Left lung (tissue), 14 donors: ENCODE measurements around the gene MFRP. TPM values are rescaled to one million over a fixed set of nuclear protein-coding genes. Genes with fewer than 3 reads are reported as not detected.
"Not testable (repeated sequence)": the region's sequence is repeated elsewhere in the genome, so short reads cannot be mapped to it uniquely, and the experiment has no call there.

Experiments
- ATAC-seq: fragments of 200-7000 bp; cut with Tn5 transposase; one replicate; pipeline ENCODE4 v1.9.1; 2020; ENCODE audit warnings: moderate library complexity
- DNase-seq, 4 donors: peaks; one replicate each; pipeline ENCODE4 v3.0.0-alpha.2; 2013 to 2020
- H3K27ac ChIP-seq, 2 donors: fragments of 200-600 bp; sonication (generic) in 1 of 2; one replicate each; pipeline versions ENCODE4 v1.5.0 to v1.8.0; 2020 to 2021
- H3K27me3 ChIP-seq, 2 donors: fragments of 200-600 bp; sonication (generic) in 1 of 2; one replicate each; pipeline versions ENCODE4 v1.5.0 to v1.8.0; 2020 to 2021
- H3K36me3 ChIP-seq, 2 donors: fragments of 200-600 bp; sonication (generic) in 1 of 2; one replicate each; pipeline versions ENCODE4 v1.5.0 to v1.8.0; 2020 to 2021
- H3K4me1 ChIP-seq, 2 donors: fragments of 200-600 bp; one replicate each; pipeline ENCODE4 v1.8.0; 2021
- H3K4me3 ChIP-seq, 2 donors: fragments of 200-600 bp; sonication (generic) in 1 of 2; one replicate each; pipeline versions ENCODE4 v1.5.0 to v1.8.0; 2020 to 2021; ENCODE audit warnings: mild to moderate bottlenecking in 1 of 2
- H3K9me3 ChIP-seq, 2 donors: fragments of 200-600 bp; sonication (generic) in 1 of 2; one replicate each; pipeline versions ENCODE4 v1.5.0 to v1.8.0; 2020 to 2021
- intact Hi-C, 2 donors: fragments of 100-400 bp; cut with DNase I; formaldehyde crosslinking; loops; one replicate each; pipeline versions ENCODE4 v1.11.2 to v1.14.2; 2022
- long read RNA-seq, 12 donors: library from polyadenylated mRNA in 2 of 12; unstranded in 2 of 12; transcript quantifications; one replicate each; pipeline ENCODE4 v2.0.0 and lab custom pipeline, GENCODE V29; 2019 to 2026
- polyA plus RNA-seq, 6 donors: library from polyadenylated mRNA; unstranded; fragments of 120-200 nt; gene quantifications; one replicate each; pipeline ENCODE4 v1.2.1, GENCODE V29; 2013; ENCODE audit not compliant: insufficient read length in 6 of 6
- total RNA-seq, 2 donors: library from RNA; stranded (reverse); fragmentation: NEBNext Ultra II Directional; extraction: Animal tissue kit (Norgen Biotek cat#: 25700); gene quantifications; one replicate each; pipeline ENCODE4 v1.2.1, GENCODE V29; 2021
- TF ChIP-seq, protein P1 (sequence below), 2 donors: fragments of 200-600 bp; sonication (generic) in 1 of 2; IDR thresholded peaks; one replicate each; pipeline versions ENCODE4 v1.5.0 to v1.8.0; 2021; ENCODE audit warnings: antibody characterized with exemption in 2 of 2
- donor health status: DM: no; HTN: yes; CAD: no.
- donor health status: DM: no; HTN: no; CAD: no.

MFRP gene
- not detected for total RNA-seq
- polyA plus RNA-seq, result under 1 TPM in 2 of 6 donors, not detected in 4; 0.04 to 0.07 TPM
- long read RNA-seq, donor 1, result 0 reads
- long read RNA-seq, donor 2, result 0 reads
- long read RNA-seq, donor 3, result 0 reads
- long read RNA-seq, donor 4, result 0 reads
- long read RNA-seq, donor 5, result 0 reads
- long read RNA-seq, donor 6, result 0 reads
- long read RNA-seq, donor 7, result 0 reads
- long read RNA-seq, donor 8, result 0 reads
- long read RNA-seq, donor 9, result 0 reads
- long read RNA-seq, donor 10, partial matches to known transcripts, result 0 of 1 reads
- long read RNA-seq, donor 10, other reads (novel, unspliced or antisense), result 1 of 1 reads
- long read RNA-seq, donor 11, result 0 reads
- long read RNA-seq, donor 12, partial matches to known transcripts, result 17 of 17 reads
- long read RNA-seq, donor 12, other reads (novel, unspliced or antisense), result 0 of 17 reads

- Histone ChIP-seq H3K4me3 (no peak within 1 kb of the TSS), H3K36me3 (no peaks in the 10 kb centered on the region), H3K9me3 (no peaks in the 10 kb centered on the region), H3K27me3 (peaks cover 0 to 27% of the 10 kb centered on the region in 2 donors), H3K27ac (no peak within 1 kb of the TSS), H3K4me1 (peaks cover 0 to under 1% of the 10 kb centered on the region in 2 donors)
- intact Hi-C loops, result no loop called here
- DNase-seq (no peak), ATAC-seq (no peak)
- TF ChIP-seq, protein P1, sequence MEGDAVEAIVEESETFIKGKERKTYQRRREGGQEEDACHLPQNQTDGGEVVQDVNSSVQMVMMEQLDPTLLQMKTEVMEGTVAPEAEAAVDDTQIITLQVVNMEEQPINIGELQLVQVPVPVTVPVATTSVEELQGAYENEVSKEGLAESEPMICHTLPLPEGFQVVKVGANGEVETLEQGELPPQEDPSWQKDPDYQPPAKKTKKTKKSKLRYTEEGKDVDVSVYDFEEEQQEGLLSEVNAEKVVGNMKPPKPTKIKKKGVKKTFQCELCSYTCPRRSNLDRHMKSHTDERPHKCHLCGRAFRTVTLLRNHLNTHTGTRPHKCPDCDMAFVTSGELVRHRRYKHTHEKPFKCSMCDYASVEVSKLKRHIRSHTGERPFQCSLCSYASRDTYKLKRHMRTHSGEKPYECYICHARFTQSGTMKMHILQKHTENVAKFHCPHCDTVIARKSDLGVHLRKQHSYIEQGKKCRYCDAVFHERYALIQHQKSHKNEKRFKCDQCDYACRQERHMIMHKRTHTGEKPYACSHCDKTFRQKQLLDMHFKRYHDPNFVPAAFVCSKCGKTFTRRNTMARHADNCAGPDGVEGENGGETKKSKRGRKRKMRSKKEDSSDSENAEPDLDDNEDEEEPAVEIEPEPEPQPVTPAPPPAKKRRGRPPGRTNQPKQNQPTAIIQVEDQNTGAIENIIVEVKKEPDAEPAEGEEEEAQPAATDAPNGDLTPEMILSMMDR (IDR thresholded peaks at IDR 0.05), result no peak
Measured at GRCh38 chr11:119346605-119347004, at the start of gene MFRP. Gene MFRP, minus strand, starts transcription at chr11:119346705. Its CDS starts 192 bp downstream, at chr11:119346513.

DNA sequence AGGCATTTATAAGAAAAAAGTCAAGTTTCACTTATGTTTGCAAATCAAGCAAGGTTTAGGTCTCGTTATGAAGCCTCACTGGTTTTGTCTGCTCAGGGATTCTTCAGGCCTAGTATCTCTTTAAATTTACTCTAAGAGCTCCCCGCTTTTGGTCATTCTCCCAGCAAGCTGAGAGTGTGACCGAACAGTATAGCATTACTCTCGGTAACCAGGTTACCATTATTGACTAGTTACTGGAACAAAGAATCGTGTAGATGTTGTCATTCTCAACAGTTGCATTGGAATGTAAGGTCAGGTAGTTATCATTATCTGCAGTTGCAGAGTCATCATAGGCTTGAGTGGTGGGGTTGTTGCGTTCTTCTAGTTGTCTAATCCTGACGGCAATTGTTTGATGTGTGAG, 44.8 kb upstream of the MFRP start:
- no peaks in the 10 kb centered on the region for H3K36me3 ChIP-seq
- ATAC-seq (no peak), DNase-seq (no peak)
- no peak overlapping the region for H3K27ac ChIP-seq
- TF ChIP-seq, protein P1 (IDR thresholded peaks at IDR 0.05), result no peak
- H3K9me3 ChIP-seq, result no peaks in the 10 kb centered on the region
- peaks cover 0 to 9% of the 10 kb centered on the region in 2 donors for H3K27me3 ChIP-seq
- intact Hi-C loops, result no loop called here
- H3K4me1 ChIP-seq, result no peaks in the 10 kb centered on the region
- H3K4me3 ChIP-seq, result no peak overlapping the region

- ATAC-seq, result no peak
- no peak overlapping the region for H3K4me3 ChIP-seq
- H3K4me1 ChIP-seq, result no peaks in the 10 kb centered on the region
- no peak overlapping the region for H3K27ac ChIP-seq
- no peaks in the 10 kb centered on the region for H3K36me3 ChIP-seq
- no peak for DNase-seq
- no peaks in the 10 kb centered on the region for H3K9me3 ChIP-seq
- intact Hi-C loops, result no loop called here
- H3K27me3 ChIP-seq, result peaks cover 0 to 3% of the 10 kb centered on the region in 2 donors
- TF ChIP-seq, protein P1 (IDR thresholded peaks at IDR 0.05), result no peak
Measured at GRCh38 chr11:119389611-119390254, 43.2 kb upstream of the MFRP start.

DNA sequence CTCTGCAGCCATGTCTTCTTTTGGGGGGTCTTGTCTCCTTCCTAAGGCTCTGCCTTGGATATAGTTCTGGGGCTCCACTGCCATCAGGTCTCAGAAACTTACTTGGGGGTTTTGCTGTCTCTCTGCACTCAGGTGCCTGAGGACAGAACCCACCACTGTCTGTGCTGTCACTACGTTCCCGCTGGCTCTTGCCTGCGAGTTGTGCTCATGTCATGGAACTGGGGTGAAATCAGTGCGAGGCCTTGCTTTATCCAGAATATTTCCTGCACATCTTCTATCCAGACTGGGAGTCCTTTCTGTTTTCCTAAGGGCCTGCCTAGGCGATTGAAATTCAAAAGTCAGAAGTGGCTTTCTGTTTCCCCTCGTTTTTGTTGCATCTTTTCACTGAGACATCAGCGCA, 41.6 kb upstream of the MFRP start:
- Histone ChIP-seq H3K36me3 (no peaks in the 10 kb centered on the region), H3K4me3 (no peak overlapping the region), H3K27ac (no peak overlapping the region), H3K27me3 (no peaks in the 10 kb centered on the region), H3K9me3 (no peaks in the 10 kb centered on the region), H3K4me1 (no peaks in the 10 kb centered on the region)
- TF ChIP-seq, protein P1 (IDR thresholded peaks at IDR 0.05), result no peak
- DNase-seq (no peak), ATAC-seq (no peak)
- intact Hi-C loops, result no loop called here

GRCh38 chr11:119384332-119384731, 37.8 kb upstream of the MFRP start:
- no peaks in the 10 kb centered on the region for H3K36me3 ChIP-seq
- no peak overlapping the region for H3K27ac ChIP-seq
- peaks cover 0 to 12% of the 10 kb centered on the region in 2 donors for H3K27me3 ChIP-seq
- intact Hi-C loops, result no loop called here
- DNase-seq (no peak), ATAC-seq (no peak)
- TF ChIP-seq, protein P1 (IDR thresholded peaks at IDR 0.05), result no peak
- H3K4me3 ChIP-seq, result no peak overlapping the region
- H3K4me1 ChIP-seq, result peaks cover 4 to 15% of the 10 kb centered on the region in 2 donors
- no peaks in the 10 kb centered on the region for H3K9me3 ChIP-seq

- H3K9me3 ChIP-seq, intact Hi-C loops, H3K36me3 ChIP-seq, ATAC-seq, H3K27ac ChIP-seq, DNase-seq: not testable (repeated sequence)
- peaks cover 4 to 15% of the 10 kb centered on the region in 2 donors for H3K4me1 ChIP-seq
- peaks cover 0 to 12% of the 10 kb centered on the region in 2 donors for H3K27me3 ChIP-seq
- H3K4me3 ChIP-seq, result peak overlapping the region in 1 of 2 donors; percentile 43
Measured at GRCh38 chr11:119382513-119382912, 36.0 kb upstream of the MFRP start.
